PC-9 (cell line): ENCODE data around the gene DHRS13. TPM values are rescaled to one million over a fixed set of nuclear protein-coding genes. Genes with fewer than 3 reads are reported as not detected.

Source experiments
- BruUV-seq: library from RNA; stranded (reverse); fragments of 400-500 nt; replicated peaks from 2 replicates; lab custom pipeline; 2021; lab: Mats Ljungman, UMichigan
- CTCF ChIA-PET: fragments of 300-600 bp; sonication (Branson Sonifier 250); formaldehyde crosslinking; loops from one replicate; lab custom pipeline; 2022; ENCODE audit warnings: antibody characterized with exemption; lab: Charles Lee
- POLR2A ChIA-PET: fragments of 300-600 bp; sonication (Branson Sonifier 250); formaldehyde crosslinking; loops from one replicate; lab custom pipeline; 2022; ENCODE audit warnings: antibody characterized with exemption; ENCODE audit not compliant: unreplicated experiment; lab: Charles Lee
- DNase-seq, 2 experiments: peaks; one replicate each; pipeline versions ENCODE4 v3.0.0 to v3.0.0-alpha.2; 2015 to 2022; ENCODE audit warnings: mixed read lengths in 1 of 2
- H2AFZ ChIP-seq: fragments of 200-600 bp; sonication (generic); 2 replicates; pipeline ENCODE4 v1.8.1; 2017; ENCODE audit warnings: antibody characterized with exemption
- H3F3A ChIP-seq: fragments of 200-600 bp; sonication (generic); 2 replicates; pipeline ENCODE4 v1.8.1; 2017; ENCODE audit warnings: antibody characterized with exemption, mild to moderate bottlenecking, low read depth; ENCODE audit not compliant: insufficient read depth
- H3K27ac ChIP-seq: fragments of 200-600 bp; sonication (generic); 2 replicates; pipeline ENCODE4 v1.6.1; 2016; ENCODE audit warnings: mixed run types
- H3K27me3 ChIP-seq: fragments of 200-600 bp; sonication (generic); 2 replicates; pipeline ENCODE4 v1.6.1; 2016; ENCODE audit warnings: low read depth, mixed run types; ENCODE audit not compliant: insufficient read depth
- H3K36me3 ChIP-seq: fragments of 200-600 bp; sonication (generic); 2 replicates; pipeline ENCODE4 v1.6.1; 2016; ENCODE audit warnings: low read depth, mixed run types
- H3K4me1 ChIP-seq: fragments of 200-600 bp; sonication (generic); replicated peaks from 2 replicates; pipeline ENCODE4 v1.6.1; 2016; ENCODE audit warnings: mixed run types; ENCODE audit not compliant: insufficient read depth
- H3K4me2 ChIP-seq: fragments of 200-600 bp; sonication (generic); 2 replicates; pipeline ENCODE4 v1.6.1; 2017; ENCODE audit warnings: mixed run types
- H3K4me3 ChIP-seq: fragments of 200-600 bp; sonication (generic); 2 replicates; pipeline ENCODE4 v1.6.1; 2016; ENCODE audit warnings: mixed run types
- H3K79me2 ChIP-seq: fragments of 200-600 bp; sonication (generic); 2 replicates; pipeline ENCODE4 v1.6.1; 2017; ENCODE audit warnings: low read depth, mixed run types
- H3K9me2 ChIP-seq: fragments of 200-600 bp; sonication (generic); 2 replicates; pipeline ENCODE4 v1.8.1; 2017; ENCODE audit warnings: mild to moderate bottlenecking; ENCODE audit not compliant: insufficient read depth
- H3K9me3 ChIP-seq: fragments of 200-600 bp; sonication (generic); 2 replicates; pipeline ENCODE4 v1.8.1; 2016; ENCODE audit warnings: low read depth; ENCODE audit not compliant: insufficient read depth
- H4K20me1 ChIP-seq: fragments of 200-600 bp; sonication (generic); 2 replicates; pipeline ENCODE4 v1.8.1; 2017; ENCODE audit not compliant: insufficient read depth
- CTCF ChIP-seq: fragments of 200-600 bp; sonication (generic); conservative IDR thresholded peaks from 2 replicates; pipeline ENCODE4 v1.6.1; 2017; ENCODE audit warnings: mixed run types, antibody characterized with exemption, mild to moderate bottlenecking, moderate library complexity
- EZH2 ChIP-seq: fragments of 200-600 bp; sonication (generic); IDR thresholded peaks from 2 replicates; pipeline ENCODE4 v1.8.0; 2017; ENCODE audit warnings: antibody characterized with exemption, low read depth
- intact Hi-C: fragments of 100-400 bp; cut with micrococcal nuclease; formaldehyde crosslinking; loops from one replicate; pipeline ENCODE4 v1.10.0; 2022; ENCODE audit not compliant: unreplicated experiment
- total RNA-seq: library from RNA; stranded (reverse); gene quantifications from 2 replicates; pipeline ENCODE4 v1.2.3, GENCODE V29; 2021

Gene DHRS13
- total RNA-seq, 1 experiment from 2014 or later: 15.8 TPM

DNA sequence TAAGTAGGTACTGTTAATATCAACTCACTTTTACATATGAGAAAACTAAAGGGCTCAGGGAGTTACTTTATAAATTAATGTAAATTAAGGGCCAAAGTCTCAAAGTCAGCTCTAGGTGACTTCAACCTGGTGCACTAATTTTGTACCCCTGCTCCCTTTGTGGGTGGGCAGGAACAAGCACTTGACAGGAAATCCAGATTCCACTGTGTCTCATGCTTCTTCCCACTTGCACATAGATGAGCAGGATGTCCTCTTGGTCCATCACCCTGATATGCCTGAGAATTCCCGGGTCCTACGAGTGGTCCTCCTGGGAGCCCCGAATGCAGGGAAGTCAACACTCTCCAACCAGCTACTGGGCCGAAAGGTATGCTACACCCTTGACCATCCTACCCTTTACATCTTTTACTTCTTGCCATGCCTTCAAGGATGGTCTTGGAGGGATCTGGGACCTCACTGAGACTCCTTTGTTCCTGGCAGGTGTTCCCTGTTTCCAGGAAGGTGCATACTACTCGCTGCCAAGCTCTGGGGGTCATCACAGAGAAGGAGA, 46.8 kb downstream of the DHRS13 start:
- Histone ChIP-seq H3K27me3 (no peaks in the 10 kb centered on the region), H3K36me3 (no peaks in the 10 kb centered on the region), H3K79me2 (peaks cover 15% of the 10 kb centered on the region), H3K9me3 (no peaks in the 10 kb centered on the region), H3K9me2 (no peaks in the 10 kb centered on the region), H3K4me1 (peaks cover 5% of the 10 kb centered on the region; the same call in 1 of the 2 replicates), H3K4me3 (peak overlapping the region; percentile 65; the same call in 1 of the 2 replicates), H3K4me2 (peak overlapping the region; percentile 89), H4K20me1 (no peaks in the 10 kb centered on the region), H3F3A (no peaks in the 10 kb centered on the region; the same call in 1 of the 2 replicates), H3K27ac (no peak overlapping the region), H2AFZ (no peak overlapping the region)
- BruUV-seq: no TSS peak
- DNase-seq: no peak
- POLR2A ChIA-PET: interaction anchor here (0.6 to 0.7 kb wide), 3 partner anchors 42 to 139 kb away, joined by 6 to 12 read pairs (median 9); no protein-coding TSS in a partner anchor
- CTCF ChIA-PET: interaction anchor here (0.6 to 0.8 kb wide), 4 partner anchors 26 to 129 kb away, joined by 3 to 4 read pairs (median 3); no protein-coding TSS in a partner anchor
- no peak for TF ChIP-seq CTCF
- intact Hi-C loops: no loop called here

DNA sequence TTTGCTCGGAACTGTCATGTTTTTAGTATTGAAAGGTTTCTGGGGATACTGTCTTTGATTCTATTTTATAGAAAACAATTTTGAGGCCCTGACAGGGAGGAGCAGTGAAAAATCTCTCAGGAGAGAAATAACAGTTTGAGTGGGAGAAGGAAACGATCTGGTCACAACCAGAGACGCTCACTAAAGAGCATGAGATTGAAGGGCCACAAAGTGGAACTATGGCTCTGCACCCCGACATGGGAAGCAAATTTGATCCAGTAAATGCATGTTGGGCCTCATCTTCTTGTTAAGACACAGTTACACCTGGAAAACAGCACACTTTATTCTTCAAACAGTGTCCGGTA, 47.6 kb downstream of the DHRS13 start:
- ChIA-PET POLR2A (interaction anchor here (0.6 kb wide), 2 partner anchors 108 to 129 kb away, joined by 3 to 9 read pairs; no protein-coding TSS in a partner anchor), CTCF (interaction anchor here (0.6 to 0.8 kb wide), 2 partner anchors 90 to 92 kb away, joined by 3 to 4 read pairs; no protein-coding TSS in a partner anchor)
- no peak for DNase-seq
- Histone ChIP-seq H3F3A (no peaks in the 10 kb centered on the region; the same call in 1 of the 2 replicates), H3K36me3 (no peaks in the 10 kb centered on the region), H3K4me3 (peak overlapping the region; percentile 65), H3K27me3 (no peaks in the 10 kb centered on the region), H3K27ac (no peak overlapping the region), H3K4me1 (peaks cover 5% of the 10 kb centered on the region; the same call in 1 of the 2 replicates), H3K4me2 (peak overlapping the region; percentile 89), H3K9me2 (no peaks in the 10 kb centered on the region), H3K79me2 (peaks cover 15% of the 10 kb centered on the region), H4K20me1 (no peaks in the 10 kb centered on the region), H2AFZ (peak overlapping the region; percentile 97), H3K9me3 (no peaks in the 10 kb centered on the region)
- intact Hi-C loops: no loop called here
- TF ChIP-seq CTCF (no peak), EZH2 (no peak)
- TSS peak; percentile 73 for BruUV-seq

- no peaks in the 10 kb centered on the region; the same call in 1 of the 2 replicates for H3F3A ChIP-seq
- H4K20me1 ChIP-seq: no peaks in the 10 kb centered on the region
- POLR2A ChIA-PET: interaction anchor here (0.6 kb wide), 2 partner anchors 102 to 128 kb away, joined by 3 to 7 read pairs; no protein-coding TSS in a partner anchor
- peak within 1 kb of the TSS; percentile 97 for H2AFZ ChIP-seq
- peaks cover 15% of the 10 kb centered on the region for H3K79me2 ChIP-seq
- CTCF ChIA-PET: no interaction called here
- peak within 1 kb of the TSS; percentile 89 for H3K4me2 ChIP-seq
- intact Hi-C loops: no loop called here
- H3K4me1 ChIP-seq: peaks cover 5% of the 10 kb centered on the region; the same call in 1 of the 2 replicates
- peak; percentile 76 to 77 for DNase-seq
- no peaks in the 10 kb centered on the region for H3K9me3 ChIP-seq
- TF ChIP-seq CTCF: no peak
- no peak for TF ChIP-seq EZH2
- no peaks in the 10 kb centered on the region for H3K9me2 ChIP-seq
- H3K27me3 ChIP-seq: no peaks in the 10 kb centered on the region
- H3K36me3 ChIP-seq: no peaks in the 10 kb centered on the region
- H3K27ac ChIP-seq: no peak within 1 kb of the TSS
- TSS peak; percentile 84 for BruUV-seq
- H3K4me3 ChIP-seq: peak within 1 kb of the TSS; percentile 65
Measured at GRCh38 chr17:28854457-28855335, 48.2 kb downstream of the DHRS13 start, which contains the start of gene ERAL1. ERAL1 (plus strand) TSS chr17:28855016; CDS start chr17:28855035, 19 bp downstream.
